Tibial nerve (tissue), 4 donors: ENCODE data around the gene DKC1. TPM values are rescaled to one million over a fixed set of nuclear protein-coding genes. Genes with fewer than 3 reads are reported as not detected.
A peak's percentile ranks its signal among the peaks of the same experiment; 100 is the strongest.

ENCODE experiments used
- DNase-seq, 2 donors: peaks; one replicate each; pipeline ENCODE4 v3.0.0-alpha.2; 2019; ENCODE audit warnings: low spot score in 2 of 2
- H3K27ac ChIP-seq, 4 donors: fragments of 200-600 bp; sonication (generic) in 3 of 4; one replicate each; pipeline ENCODE4 v1.5.1; 2017 to 2019; ENCODE audit warnings: mild to moderate bottlenecking in 1 of 4
- H3K27me3 ChIP-seq, 2 donors: fragments of 200-600 bp; sonication (generic) in 1 of 2; one replicate each; pipeline versions ENCODE4 v1.5.1 to v1.6.0; 2017 to 2019
- H3K36me3 ChIP-seq, 3 donors: fragments of 200-600 bp; sonication (generic); one replicate each; pipeline ENCODE4 v1.5.1; 2018 to 2019
- H3K4me1 ChIP-seq, 4 donors: fragments of 200-600 bp; sonication (generic) in 3 of 4; one replicate each; pipeline ENCODE4 v1.5.1; 2017 to 2019
- H3K4me3 ChIP-seq, 4 donors: fragments of 200-600 bp; sonication (generic) in 3 of 4; one replicate each; pipeline ENCODE4 v1.5.1; 2017 to 2019; ENCODE audit warnings: mild to moderate bottlenecking in 1 of 4, moderate library complexity in 1 of 4
- H3K9me3 ChIP-seq, 4 donors: fragments of 200-600 bp; sonication (generic) in 3 of 4; one replicate each; pipeline ENCODE4 v1.5.1; 2017 to 2019
- EP300 ChIP-seq, 2 donors: sonication (generic); formaldehyde crosslinking; IDR thresholded peaks; one replicate each; pipeline ENCODE4 v1.6.1; 2017; ENCODE audit warnings: antibody characterized with exemption in 2 of 2, mild to moderate bottlenecking in 1 of 2
- POLR2A ChIP-seq, 2 donors: fragments of 450-650 bp; IDR thresholded peaks; one replicate each; pipeline ENCODE4 v1.6.1; 2017; ENCODE audit warnings: antibody characterized with exemption in 2 of 2, mild to moderate bottlenecking in 2 of 2, moderate library complexity in 2 of 2
- WGBS, 2 donors: methylation state at CpG; one replicate each; pipeline ENCODE4 v1.1.5; 2018; 5-methylcytosine and 5-hydroxymethylcytosine counted together
- total RNA-seq, 4 donors: library from RNA; depleted of rRNA; stranded (reverse); fragments of >200 nt; gene quantifications; one replicate each; pipeline ENCODE4 v1.1.0, GENCODE V29; 2016
- TF ChIP-seq, protein P1 (sequence below), 5 experiments: fragments of 200-600 bp in 3 of 5; fragments of 450-650 bp in 2 of 5; sonication (generic) in 3 of 5; IDR thresholded peaks; one replicate each; pipeline ENCODE4 v1.5.1; 2016 to 2019; ENCODE audit warnings: antibody characterized with exemption in 5 of 5, mild to moderate bottlenecking in 3 of 5, moderate library complexity in 2 of 5

DKC1 gene
- total RNA-seq, 4 donors from 2014 or later: 24.1 to 37.8 (median 29.4) TPM

DNA sequence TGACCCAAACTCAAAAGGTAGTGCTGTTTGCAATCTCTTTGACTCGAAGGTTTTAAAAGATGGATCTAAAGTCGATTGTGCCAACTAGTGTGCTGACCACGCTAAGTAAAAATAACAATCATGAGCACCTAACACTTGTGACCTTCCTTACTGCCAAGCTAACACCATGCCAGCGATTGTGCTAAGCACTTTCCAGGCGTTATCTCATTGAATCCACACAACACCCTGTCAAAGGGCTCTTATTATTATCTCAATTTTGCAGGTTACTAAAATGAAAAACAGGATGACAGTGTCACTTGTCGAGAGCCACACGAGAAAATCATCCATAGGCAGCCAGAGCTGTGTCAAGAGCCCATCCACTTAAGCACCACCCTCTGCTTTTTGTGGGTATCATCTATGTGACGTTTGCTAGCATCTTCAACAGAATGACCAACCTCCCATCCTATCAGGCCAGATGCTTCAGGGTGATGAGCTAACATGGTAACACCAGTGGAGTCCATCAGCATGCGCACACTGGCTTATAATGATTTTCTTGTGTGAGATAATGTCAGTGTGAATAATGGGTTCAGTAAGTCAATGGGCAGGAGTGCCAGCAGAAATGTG is 10.9 kb upstream of the DKC1 start:
- Histone ChIP-seq H3K27me3 (no peaks in the 10 kb centered on the region), H3K27ac (peak overlapping the region in 1 of 4 donors; percentile 54), H3K9me3 (no peaks in the 10 kb centered on the region), H3K4me3 (peak overlapping the region in 2 of 4 donors; percentile 48 to 62), H3K4me1 (peaks cover 0 to 13% (median 0%) of the 10 kb centered on the region in 4 donors), H3K36me3 (no peaks in the 10 kb centered on the region)
- WGBS, 2 donors: 65 to 67% methylated on average over 9 of the region's 9 CpGs
- DNase-seq: no peak
- TF ChIP-seq, protein P1, sequence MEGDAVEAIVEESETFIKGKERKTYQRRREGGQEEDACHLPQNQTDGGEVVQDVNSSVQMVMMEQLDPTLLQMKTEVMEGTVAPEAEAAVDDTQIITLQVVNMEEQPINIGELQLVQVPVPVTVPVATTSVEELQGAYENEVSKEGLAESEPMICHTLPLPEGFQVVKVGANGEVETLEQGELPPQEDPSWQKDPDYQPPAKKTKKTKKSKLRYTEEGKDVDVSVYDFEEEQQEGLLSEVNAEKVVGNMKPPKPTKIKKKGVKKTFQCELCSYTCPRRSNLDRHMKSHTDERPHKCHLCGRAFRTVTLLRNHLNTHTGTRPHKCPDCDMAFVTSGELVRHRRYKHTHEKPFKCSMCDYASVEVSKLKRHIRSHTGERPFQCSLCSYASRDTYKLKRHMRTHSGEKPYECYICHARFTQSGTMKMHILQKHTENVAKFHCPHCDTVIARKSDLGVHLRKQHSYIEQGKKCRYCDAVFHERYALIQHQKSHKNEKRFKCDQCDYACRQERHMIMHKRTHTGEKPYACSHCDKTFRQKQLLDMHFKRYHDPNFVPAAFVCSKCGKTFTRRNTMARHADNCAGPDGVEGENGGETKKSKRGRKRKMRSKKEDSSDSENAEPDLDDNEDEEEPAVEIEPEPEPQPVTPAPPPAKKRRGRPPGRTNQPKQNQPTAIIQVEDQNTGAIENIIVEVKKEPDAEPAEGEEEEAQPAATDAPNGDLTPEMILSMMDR (IDR thresholded peaks at IDR 0.05): no peak
- TF ChIP-seq EP300 (IDR thresholded peaks at IDR 0.05) (no peak), POLR2A (IDR thresholded peaks at IDR 0.05) (no peak)

DNA sequence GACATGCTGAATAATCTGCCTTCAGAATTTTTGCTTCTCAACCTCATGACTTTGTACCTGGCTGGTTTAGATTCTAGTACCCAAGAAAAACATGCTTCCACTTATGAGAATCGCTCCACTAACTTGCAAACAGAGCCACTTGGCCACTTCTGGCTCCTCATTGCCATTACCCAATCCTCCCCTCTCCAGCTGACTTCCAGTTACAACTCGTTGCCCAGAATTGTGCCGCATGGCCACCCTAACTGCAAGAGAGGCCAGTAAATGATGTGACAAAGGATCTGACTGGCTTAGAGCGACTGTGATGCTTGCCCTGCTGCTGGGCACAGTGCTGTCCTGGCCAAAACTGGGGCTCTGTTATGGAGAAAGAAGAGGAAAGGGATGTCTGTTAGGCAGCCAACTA is 4.0 kb upstream of the DKC1 start:
- Histone ChIP-seq H3K4me3 (no peak overlapping the region), H3K27me3 (no peaks in the 10 kb centered on the region), H3K9me3 (no peaks in the 10 kb centered on the region), H3K4me1 (peaks cover 0 to 8% (median 0%) of the 10 kb centered on the region in 4 donors), H3K36me3 (no peaks in the 10 kb centered on the region), H3K27ac (no peak overlapping the region)
- no peak for DNase-seq
- WGBS, 2 donors: 67 to 86% methylated on average over 4 of the region's 4 CpGs
- TF ChIP-seq POLR2A (IDR thresholded peaks at IDR 0.05) (no peak), EP300 (IDR thresholded peaks at IDR 0.05) (no peak)
- TF ChIP-seq, protein P1 (IDR thresholded peaks at IDR 0.05): no peak

DNA sequence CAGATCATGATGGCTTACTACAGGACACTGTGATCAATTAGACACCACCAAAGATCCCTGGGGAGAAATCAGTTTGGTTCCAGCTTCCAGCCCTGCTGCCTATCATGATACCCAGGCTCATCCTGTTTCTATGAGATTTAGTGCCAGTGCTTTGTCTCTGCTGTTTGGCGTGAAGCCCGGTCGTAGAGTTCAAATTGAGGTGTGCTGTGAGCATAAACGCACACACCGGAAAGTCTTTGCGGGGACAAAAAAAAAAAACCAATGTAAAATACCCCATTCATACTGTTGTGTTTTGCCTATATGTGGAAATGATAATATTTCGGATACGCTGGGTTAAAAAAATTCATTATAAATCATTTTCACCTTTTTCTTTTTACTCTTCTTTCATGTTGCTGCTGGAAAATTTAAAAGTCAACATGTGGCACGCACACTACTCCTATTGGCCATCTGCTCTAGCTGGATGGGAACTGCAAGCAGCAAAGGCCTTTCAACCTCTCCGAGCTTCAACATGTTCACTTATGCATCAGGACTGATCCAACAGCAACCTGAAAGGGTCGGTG is 607 bp upstream of the DKC1 start:
- Histone ChIP-seq H3K27me3 (no peaks in the 10 kb centered on the region), H3K9me3 (no peaks in the 10 kb centered on the region), H3K4me3 (peak overlapping the region in 3 of 4 donors; percentile 50 to 79 (median 59)), H3K36me3 (peaks cover 0 to 17% (median 0%) of the 10 kb centered on the region in 3 donors), H3K4me1 (peaks cover 0 to 16% (median 0%) of the 10 kb centered on the region in 4 donors), H3K27ac (peak overlapping the region in 3 of 4 donors; percentile 39 to 81 (median 59))
- TF ChIP-seq, protein P1 (IDR thresholded peaks at IDR 0.05): no peak
- TF ChIP-seq EP300 (IDR thresholded peaks at IDR 0.05) (no peak), POLR2A (IDR thresholded peaks at IDR 0.05) (no peak)
- 12 to 57% methylated on average over 11 of the region's 11 CpGs for WGBS, 2 donors
- no peak for DNase-seq

DNA sequence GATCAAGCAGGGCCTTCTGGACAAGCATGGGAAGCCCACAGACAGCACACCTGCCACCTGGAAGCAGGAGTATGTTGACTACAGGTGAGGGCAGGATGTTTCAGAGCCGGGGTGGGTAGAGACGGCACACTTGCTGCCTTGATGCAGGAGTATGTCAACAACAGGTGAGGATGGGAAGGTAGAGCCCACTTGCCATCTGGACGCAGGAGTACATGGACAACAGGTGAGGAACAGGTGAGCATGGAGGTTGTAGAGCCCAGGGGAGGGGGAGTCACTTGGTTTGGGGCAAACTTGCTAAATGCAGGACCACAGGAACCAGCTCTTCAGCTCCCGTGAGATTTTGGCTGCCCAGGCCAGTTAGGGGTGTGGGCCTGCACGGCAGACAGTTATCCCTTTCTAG is 12.0 kb downstream of the DKC1 start:
- no peaks in the 10 kb centered on the region for H3K27me3 ChIP-seq
- no peak for TF ChIP-seq EP300 (IDR thresholded peaks at IDR 0.05)
- TF ChIP-seq, protein P1 (IDR thresholded peaks at IDR 0.05): no peak
- TF ChIP-seq POLR2A (IDR thresholded peaks at IDR 0.05): no peak
- peaks cover 0 to 75% (median 0%) of the 10 kb centered on the region in 3 donors for H3K36me3 ChIP-seq
- no peaks in the 10 kb centered on the region for H3K4me1 ChIP-seq
- H3K9me3 ChIP-seq: no peaks in the 10 kb centered on the region
- H3K27ac ChIP-seq: no peak overlapping the region
- no peak overlapping the region for H3K4me3 ChIP-seq
- 83 to 91% methylated on average over 4 to 5 of the region's 5 CpGs for WGBS, 2 donors
- DNase-seq: no peak
